ENCODE measurements around the gene SLC35D3. TPM values are rescaled to one million over a fixed set of nuclear protein-coding genes. Genes with fewer than 3 reads are reported as not detected.

Gene SLC35D3
- total and polyA plus RNA-seq, 2 donors (not counting 3 experiments of a cell fraction or from before 2014, with no cell fraction given), result not detected

GRCh38 chr6:136962661-136963060 is 40.6 kb downstream of the SLC35D3 start:
- Histone ChIP-seq H3K79me2 (ENCODE audit: control insufficient read depth, insufficient read depth, low read length) (no peaks in the 10 kb centered on the region), H3K9me1 (replicated peaks; ENCODE audit: control insufficient read depth, extremely low read depth, insufficient read depth, low read length) (no peaks in the 10 kb centered on the region), H3K27ac (ENCODE audit: insufficient read depth, low read depth, low read length) (no peak overlapping the region), H3K27me3 (ENCODE audit: control insufficient read depth in 2 of 2, insufficient read depth in 2 of 2, low read length in 2 of 2) (peaks cover 0 to 10% of the 10 kb centered on the region in 2 experiments), H3K4me1 (ENCODE audit: control insufficient read depth, extremely low read depth, insufficient read depth, low read length) (no peaks in the 10 kb centered on the region), H3K4me3 (replicated peaks in 1 of 3; ENCODE audit: insufficient read depth in 1 of 3, low read depth in 1 of 3, low read length in 3 of 3) (no peak overlapping the region), H3K9me3 (replicated peaks; ENCODE audit: control insufficient read depth, insufficient read depth, low read length) (no peaks in the 10 kb centered on the region), H3K36me3 (ENCODE audit: control insufficient read depth in 2 of 2, extremely low read depth in 1 of 2, insufficient read depth in 2 of 2, low read length in 2 of 2) (no peaks in the 10 kb centered on the region), H4K20me1 (replicated peaks; ENCODE audit: control insufficient read depth, extremely low read depth, insufficient read depth, low read length) (no peaks in the 10 kb centered on the region), H3K4me2 (ENCODE audit: insufficient read depth, low read length) (no peak overlapping the region), H3K9ac (replicated peaks; ENCODE audit: extremely low read depth, insufficient read depth, low read length) (no peak overlapping the region), H2AFZ (ENCODE audit: low read depth, low read length) (no peak overlapping the region)
- dilution Hi-C loops (cut with MboI; ENCODE audit: extremely low pct_ligation_motif_present, low sequenced_read_pairs), result no loop called here
- no TSS peak for BruUV-seq (replicated peaks)
- FAIRE-seq (peak; percentile 8), DNase-seq (ENCODE audit: low read depth, low spot score) (peak; percentile 61)
- TF ChIP-seq MYC (IDR thresholded peaks at IDR 0.05; ENCODE audit: low read depth, low read length) (no peak), EZH2 (IDR thresholded peaks at IDR 0.05; ENCODE audit: borderline replicate concordance, low read depth, low read length, severe bottlenecking) (no peak), CTCF (IDR thresholded peaks at IDR 0.05; ENCODE audit: extremely low read depth in 1 of 2, insufficient read depth in 1 of 2, low read depth in 1 of 2, low read length in 2 of 2) (no peak), POLR2AphosphoS5 (IDR thresholded peaks at IDR 0.05; ENCODE audit: insufficient read depth, low read depth, low read length) (no peak), JUN (IDR thresholded peaks at IDR 0.05; ENCODE audit: borderline replicate concordance, insufficient read depth, insufficient read length, low read depth) (no peak), FOS (IDR thresholded peaks at IDR 0.05; ENCODE audit: borderline replicate concordance, insufficient read depth, low read length) (no peak)
- ChIA-PET CTCF (no interaction called here), POLR2A (no interaction called here)
- intact Hi-C loops (cut with micrococcal nuclease), result no loop called here

Measured in endothelial cell of umbilical vein (primary cell).